HG03342 (cell line): ENCODE data around the gene MAST4.

ENCODE experiments used
- ATAC-seq: cut with Tn5 transposase; IDR thresholded peaks from one replicate; pipeline ENCODE4 v1.9.1; 2021; ENCODE audit warnings: mild to moderate bottlenecking, moderate library complexity; ENCODE audit not compliant: unreplicated experiment

MAST4 gene

DNA sequence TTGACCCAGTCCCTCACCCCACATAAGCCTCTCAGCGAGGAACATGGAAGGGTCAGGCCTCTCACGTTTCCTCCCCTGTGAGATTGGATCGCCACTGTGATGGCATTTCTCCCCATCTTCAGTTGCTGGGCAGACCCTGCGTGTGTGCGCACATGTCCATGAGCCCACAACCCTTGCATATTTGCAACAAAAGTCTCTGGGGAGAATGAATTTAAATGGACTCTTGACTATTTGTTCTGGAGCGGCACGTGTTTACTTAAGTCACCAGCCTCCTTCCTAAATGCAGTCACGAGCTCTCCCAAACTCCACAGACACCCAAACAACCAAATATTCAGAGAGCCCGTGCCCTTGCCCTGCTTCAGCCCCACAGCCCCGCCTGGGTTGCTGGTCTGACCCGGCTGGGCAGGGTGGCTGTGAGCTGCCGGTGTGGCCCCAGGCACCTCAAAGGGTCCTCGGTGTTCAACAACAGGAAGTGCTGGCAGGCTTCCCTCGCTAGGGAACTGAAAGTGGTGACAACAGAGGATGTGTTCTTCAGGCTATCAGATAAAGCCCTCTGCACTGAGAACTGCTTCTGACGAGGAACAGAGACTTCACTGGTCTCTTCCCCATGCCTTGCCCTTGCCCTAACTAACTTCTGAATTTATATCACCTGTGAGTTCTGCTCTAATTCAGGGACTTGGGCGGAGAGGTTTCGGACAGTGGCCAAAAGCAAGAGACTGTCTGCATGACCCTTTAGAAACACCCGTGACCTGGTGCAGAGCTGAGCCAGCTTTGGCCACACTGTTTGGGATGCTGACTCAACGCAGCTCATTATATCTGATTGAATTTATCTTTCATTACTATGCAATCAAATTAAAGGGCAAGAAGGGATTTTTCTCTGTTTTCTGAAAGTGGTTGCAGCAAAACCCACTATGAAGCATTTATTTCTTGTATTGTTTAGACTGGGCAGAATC, 619.6 kb downstream of the MAST4 start:
- ATAC-seq, result peak; percentile 100

DNA sequence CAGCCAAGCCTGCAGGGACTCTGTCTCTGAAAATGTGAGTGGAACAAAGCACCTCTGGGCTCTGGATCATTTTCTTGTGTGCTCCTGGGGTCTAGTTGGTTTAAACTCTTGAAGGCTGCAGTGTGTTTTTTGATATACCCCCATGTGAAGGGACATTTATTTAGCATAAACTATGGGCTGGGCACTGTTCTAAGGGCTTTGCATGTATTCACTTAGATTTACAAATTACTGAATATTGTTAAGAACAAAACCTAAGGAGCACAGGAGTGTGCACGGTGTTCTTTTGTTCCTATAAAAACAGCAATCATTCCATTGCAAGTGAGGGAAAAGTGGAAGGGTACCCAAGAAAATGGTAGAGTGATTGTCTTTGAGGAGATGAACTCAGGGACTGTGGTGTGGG, 620.4 kb downstream of the MAST4 start:
- no peak for ATAC-seq
